Calu3 (cell line): ENCODE results near the gene MCM7. TPM values are rescaled to one million over a fixed set of nuclear protein-coding genes. Genes with fewer than 3 reads are reported as not detected.

ENCODE experiments used
- BruUV-seq: library from RNA; stranded (reverse); fragments of 400-500 nt; replicated peaks from 2 replicates; lab custom pipeline; 2021; lab: Mats Ljungman, UMichigan
- CTCF ChIA-PET: fragments of 300-600 bp; sonication (Branson Sonifier 250); formaldehyde crosslinking; loops from one replicate; lab custom pipeline; 2022; ENCODE audit warnings: antibody characterized with exemption; lab: Charles Lee
- DNase-seq: peaks from one replicate; pipeline ENCODE4 v3.0.0; 2022
- H3K27ac Mint-ChIP-seq: one replicate; pipeline ENCODE4 v1.8.0; 2022; ENCODE audit warnings: mixed read lengths; ENCODE audit not compliant: unreplicated experiment
- H3K27me3 Mint-ChIP-seq: one replicate; pipeline ENCODE4 v1.8.0; 2022; ENCODE audit warnings: mixed read lengths; ENCODE audit not compliant: unreplicated experiment
- H3K36me3 Mint-ChIP-seq: one replicate; pipeline ENCODE4 v1.8.0; 2022; ENCODE audit warnings: mild to moderate bottlenecking, moderate library complexity, mixed read lengths; ENCODE audit not compliant: insufficient read depth, unreplicated experiment
- H3K4me1 Mint-ChIP-seq: one replicate; pipeline ENCODE4 v1.8.0; 2022; ENCODE audit warnings: mild to moderate bottlenecking, low read depth, mixed read lengths; ENCODE audit not compliant: unreplicated experiment
- H3K4me3 Mint-ChIP-seq: one replicate; pipeline ENCODE4 v1.8.0; 2022; ENCODE audit warnings: mild to moderate bottlenecking, low read depth, moderate library complexity, mixed read lengths; ENCODE audit not compliant: unreplicated experiment
- H3K9me3 Mint-ChIP-seq: one replicate; pipeline ENCODE4 v1.8.0; 2022; ENCODE audit warnings: low read depth, mixed read lengths; ENCODE audit not compliant: unreplicated experiment
- intact Hi-C: fragments of 100-400 bp; cut with micrococcal nuclease; formaldehyde crosslinking; loops from one replicate; pipeline ENCODE4 v1.10.0; 2022; ENCODE audit not compliant: unreplicated experiment
- total RNA-seq: library from RNA; stranded (reverse); gene quantifications from 2 replicates; pipeline ENCODE4 v1.2.3, GENCODE V29; 2022
- TF ChIP-seq, protein P1 (sequence below): fragments of 200-600 bp; IDR thresholded peaks from one replicate; pipeline ENCODE4 v1.8.0; 2022; ENCODE audit warnings: antibody characterized with exemption; ENCODE audit not compliant: unreplicated experiment

The MCM7 gene
- total RNA-seq, 1 experiment from 2014 or later: 122 TPM

DNA sequence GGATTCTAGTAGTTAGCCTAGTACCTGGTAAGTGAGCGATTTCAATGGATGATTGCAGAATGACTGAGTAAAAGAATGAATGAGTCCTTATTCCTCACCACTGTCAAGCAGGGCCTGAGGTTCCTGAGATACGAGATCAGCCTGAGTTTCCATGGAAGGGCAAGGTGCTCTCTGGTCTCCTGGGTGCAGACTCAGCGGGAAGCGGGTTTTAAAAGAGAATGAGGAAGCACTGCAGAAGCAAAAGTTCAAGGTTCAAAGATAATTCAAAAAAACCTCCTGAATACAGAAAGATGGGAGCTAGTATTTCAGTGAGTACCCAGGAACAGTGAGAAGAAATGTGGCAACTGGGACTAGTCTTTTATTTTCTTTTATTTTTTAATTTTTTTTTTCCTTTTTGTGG, 24.0 kb downstream of the MCM7 start:
- H3K4me3 Mint-ChIP-seq: no peak overlapping the region
- TF ChIP-seq, protein P1, sequence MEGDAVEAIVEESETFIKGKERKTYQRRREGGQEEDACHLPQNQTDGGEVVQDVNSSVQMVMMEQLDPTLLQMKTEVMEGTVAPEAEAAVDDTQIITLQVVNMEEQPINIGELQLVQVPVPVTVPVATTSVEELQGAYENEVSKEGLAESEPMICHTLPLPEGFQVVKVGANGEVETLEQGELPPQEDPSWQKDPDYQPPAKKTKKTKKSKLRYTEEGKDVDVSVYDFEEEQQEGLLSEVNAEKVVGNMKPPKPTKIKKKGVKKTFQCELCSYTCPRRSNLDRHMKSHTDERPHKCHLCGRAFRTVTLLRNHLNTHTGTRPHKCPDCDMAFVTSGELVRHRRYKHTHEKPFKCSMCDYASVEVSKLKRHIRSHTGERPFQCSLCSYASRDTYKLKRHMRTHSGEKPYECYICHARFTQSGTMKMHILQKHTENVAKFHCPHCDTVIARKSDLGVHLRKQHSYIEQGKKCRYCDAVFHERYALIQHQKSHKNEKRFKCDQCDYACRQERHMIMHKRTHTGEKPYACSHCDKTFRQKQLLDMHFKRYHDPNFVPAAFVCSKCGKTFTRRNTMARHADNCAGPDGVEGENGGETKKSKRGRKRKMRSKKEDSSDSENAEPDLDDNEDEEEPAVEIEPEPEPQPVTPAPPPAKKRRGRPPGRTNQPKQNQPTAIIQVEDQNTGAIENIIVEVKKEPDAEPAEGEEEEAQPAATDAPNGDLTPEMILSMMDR: no peak
- CTCF ChIA-PET: no interaction called here
- BruUV-seq: no TSS peak
- DNase-seq: no peak
- no peaks in the 10 kb centered on the region for H3K27me3 Mint-ChIP-seq
- peaks cover 6% of the 10 kb centered on the region for H3K9me3 Mint-ChIP-seq
- H3K4me1 Mint-ChIP-seq: no peaks in the 10 kb centered on the region
- intact Hi-C loops: no loop called here
- peaks cover 88% of the 10 kb centered on the region for H3K36me3 Mint-ChIP-seq
- no peak overlapping the region for H3K27ac Mint-ChIP-seq

DNA sequence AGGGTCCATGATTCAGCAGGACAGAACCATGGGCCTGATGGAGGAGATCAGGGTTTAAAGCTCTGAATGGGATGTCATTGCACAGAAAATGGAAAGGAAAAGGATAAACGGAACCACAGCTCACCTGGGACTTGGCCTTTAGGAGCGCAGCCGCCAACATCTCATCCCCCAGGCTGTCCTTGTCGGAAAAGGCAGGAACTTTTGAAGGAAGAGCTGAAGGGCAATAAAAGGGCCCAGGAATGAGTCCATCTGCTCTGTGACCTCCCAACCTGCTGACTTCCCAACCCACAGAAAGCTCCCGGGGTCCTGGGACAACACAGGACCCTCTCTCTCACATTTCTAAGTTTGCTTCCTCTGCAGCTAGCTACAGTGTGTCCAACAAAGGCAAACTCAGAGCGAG, 25.8 kb downstream of the MCM7 start:
- CTCF ChIA-PET: no interaction called here
- intact Hi-C loops: no loop called here
- TF ChIP-seq, protein P1: no peak
- BruUV-seq: no TSS peak
- H3K4me3 Mint-ChIP-seq: no peak overlapping the region
- no peaks in the 10 kb centered on the region for H3K27me3 Mint-ChIP-seq
- peaks cover 11% of the 10 kb centered on the region for H3K9me3 Mint-ChIP-seq
- H3K36me3 Mint-ChIP-seq: peaks cover 90% of the 10 kb centered on the region
- no peak for DNase-seq
- H3K4me1 Mint-ChIP-seq: no peaks in the 10 kb centered on the region
- H3K27ac Mint-ChIP-seq: no peak overlapping the region

DNA sequence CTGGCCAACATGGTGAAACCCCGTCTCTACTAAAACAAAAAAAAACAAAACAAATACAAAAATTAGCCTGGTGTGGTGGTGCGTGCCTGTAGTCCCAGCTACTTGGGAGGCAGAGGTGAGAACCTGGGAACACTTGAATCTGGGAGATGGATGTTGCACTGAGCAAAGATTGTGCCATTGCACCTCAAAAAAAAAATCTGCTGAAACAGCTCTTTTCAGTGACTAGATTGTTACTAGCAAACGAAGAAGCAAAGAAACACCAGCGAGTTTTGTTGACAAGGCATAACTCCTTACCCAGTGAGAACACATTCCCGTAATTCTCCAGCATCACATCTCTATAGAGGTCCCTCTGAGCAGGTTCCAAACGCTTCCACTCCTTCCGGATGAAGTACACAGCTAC, 26.4 kb downstream of the MCM7 start:
- intact Hi-C loops: no loop called here
- TF ChIP-seq, protein P1: no peak
- Mint-ChIP-seq H3K9me3 (peaks cover 11% of the 10 kb centered on the region), H3K27me3 (no peaks in the 10 kb centered on the region), H3K4me3 (no peak overlapping the region), H3K27ac (no peak overlapping the region), H3K36me3 (peaks cover 91% of the 10 kb centered on the region), H3K4me1 (no peaks in the 10 kb centered on the region)
- CTCF ChIA-PET: no interaction called here
- BruUV-seq: no TSS peak
- DNase-seq: no peak

DNA sequence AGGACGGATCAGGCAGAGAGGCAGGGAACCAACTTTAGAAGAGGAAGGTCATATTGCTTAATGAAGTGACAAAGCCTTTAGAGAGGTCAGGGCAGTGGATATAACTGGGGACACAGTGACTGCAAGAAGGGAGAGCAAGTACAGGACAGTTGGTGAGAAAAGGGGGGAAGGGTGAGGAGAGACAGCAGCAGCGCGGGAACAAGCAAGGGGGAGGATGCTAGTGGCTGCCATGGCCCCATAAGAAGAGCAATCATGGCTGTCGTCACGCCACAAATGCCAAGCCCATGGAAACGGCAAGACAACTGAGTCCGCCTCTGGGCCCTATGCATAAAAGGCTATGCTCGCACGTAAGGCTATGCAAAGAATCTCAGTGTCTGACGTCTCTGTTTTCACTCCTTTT, 28.7 kb downstream of the MCM7 start:
- peaks cover 11% of the 10 kb centered on the region for H3K9me3 Mint-ChIP-seq
- H3K27me3 Mint-ChIP-seq: no peaks in the 10 kb centered on the region
- H3K4me1 Mint-ChIP-seq: no peaks in the 10 kb centered on the region
- TF ChIP-seq, protein P1: no peak
- no peak overlapping the region for H3K4me3 Mint-ChIP-seq
- DNase-seq: no peak
- CTCF ChIA-PET: no interaction called here
- no TSS peak for BruUV-seq
- H3K36me3 Mint-ChIP-seq: peaks cover 80% of the 10 kb centered on the region
- intact Hi-C loops: no loop called here
- no peak overlapping the region for H3K27ac Mint-ChIP-seq
